A673 (cell line): Measurements from ENCODE around the gene GALNT13.

ENCODE experiments used
- CTCF ChIP-seq: fragments of 300-800, 200-600 bp; sonication (generic); conservative IDR thresholded peaks from 2 replicates; pipeline ENCODE4 v1.5.1; 2017; ENCODE audit warnings: low read depth, mild to moderate bottlenecking, antibody characterized with exemption, low read length, moderate library complexity, mixed read lengths
- EZH2 ChIP-seq: fragments of 200-600 bp; sonication (generic); IDR thresholded peaks from 2 replicates; pipeline ENCODE4 v1.6.1; 2017; ENCODE audit warnings: borderline replicate concordance, low read depth, mild to moderate bottlenecking, mixed read lengths, antibody characterized with exemption, low read length; ENCODE audit not compliant: poor library complexity, severe bottlenecking

GRCh38 chr2:154338352-154338967 lies 466.7 kb downstream of the GALNT13 start:
- TF ChIP-seq EZH2 (no peak), CTCF (no peak)
